ENCODE results near the gene CELSR3. TPM values are rescaled to one million over a fixed set of nuclear protein-coding genes. Genes with fewer than 3 reads are reported as not detected.

CELSR3 gene
- total RNA-seq, 4 donors from 2014 or later, result 0.33 to 1.3 (median 0.63) TPM

DNA sequence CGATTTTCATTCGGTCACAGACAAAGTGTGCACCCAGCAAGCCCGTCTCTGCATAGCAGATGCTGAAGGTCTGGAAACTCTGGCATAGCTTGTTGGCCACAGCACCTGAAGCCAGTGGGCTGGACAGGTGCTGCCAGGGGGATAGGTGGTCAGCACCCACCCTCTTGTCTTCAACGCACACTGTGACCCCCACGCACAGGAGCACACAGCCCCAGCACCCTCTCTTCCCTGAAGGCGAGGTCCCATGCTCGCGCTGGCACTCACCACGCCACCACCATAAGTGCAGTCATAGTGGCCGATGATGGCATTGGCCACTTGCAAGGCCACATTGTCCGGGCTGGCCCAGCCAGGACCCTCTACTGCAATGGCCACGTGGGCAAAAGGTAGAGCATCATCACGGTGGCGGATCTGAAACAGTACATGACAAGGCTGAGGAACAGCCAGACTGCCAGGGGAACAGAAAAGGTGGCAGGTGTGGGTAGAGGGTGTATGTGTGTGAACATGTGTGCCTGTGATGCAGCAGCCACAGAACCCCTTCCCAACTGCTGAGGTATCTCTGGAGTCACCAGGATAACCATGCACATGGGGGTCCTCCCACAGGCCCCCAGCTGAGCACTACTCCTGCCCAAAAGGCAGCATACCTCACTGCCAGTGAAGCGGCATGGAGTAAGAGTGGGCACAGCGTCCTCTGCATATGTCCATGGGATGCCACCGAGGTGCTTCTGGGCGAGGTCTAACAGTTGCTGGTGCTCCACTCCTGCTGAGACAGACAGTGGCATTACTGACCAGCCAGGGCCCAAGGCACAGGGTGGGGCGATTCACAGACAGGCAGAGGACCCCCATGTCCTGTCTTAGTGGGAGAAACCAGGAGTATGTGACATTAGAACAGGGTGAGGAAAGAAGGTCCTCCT lies 61.7 kb downstream of the CELSR3 start:
- Histone ChIP-seq H3K27me3 (no peaks in the 10 kb centered on the region), H3K4me1 (peaks cover 25 to 57% (median 31%) of the 10 kb centered on the region in 4 donors), H3K9me3 (no peaks in the 10 kb centered on the region), H3K4me3 (no peak overlapping the region), H3K27ac (replicated peaks in 1 of 4) (no peak overlapping the region), H3K36me3 (peaks cover 60 to 88% (median 84%) of the 10 kb centered on the region in 4 donors)
- intact Hi-C loops (cut with DNase I), result no loop called here
- TF ChIP-seq POLR2AphosphoS5 (IDR thresholded peaks at IDR 0.05) (no peak), EP300 (IDR thresholded peaks at IDR 0.05) (no peak), POLR2A (IDR thresholded peaks at IDR 0.05; ENCODE audit: low read depth) (no peak)
- TF ChIP-seq, protein P1, sequence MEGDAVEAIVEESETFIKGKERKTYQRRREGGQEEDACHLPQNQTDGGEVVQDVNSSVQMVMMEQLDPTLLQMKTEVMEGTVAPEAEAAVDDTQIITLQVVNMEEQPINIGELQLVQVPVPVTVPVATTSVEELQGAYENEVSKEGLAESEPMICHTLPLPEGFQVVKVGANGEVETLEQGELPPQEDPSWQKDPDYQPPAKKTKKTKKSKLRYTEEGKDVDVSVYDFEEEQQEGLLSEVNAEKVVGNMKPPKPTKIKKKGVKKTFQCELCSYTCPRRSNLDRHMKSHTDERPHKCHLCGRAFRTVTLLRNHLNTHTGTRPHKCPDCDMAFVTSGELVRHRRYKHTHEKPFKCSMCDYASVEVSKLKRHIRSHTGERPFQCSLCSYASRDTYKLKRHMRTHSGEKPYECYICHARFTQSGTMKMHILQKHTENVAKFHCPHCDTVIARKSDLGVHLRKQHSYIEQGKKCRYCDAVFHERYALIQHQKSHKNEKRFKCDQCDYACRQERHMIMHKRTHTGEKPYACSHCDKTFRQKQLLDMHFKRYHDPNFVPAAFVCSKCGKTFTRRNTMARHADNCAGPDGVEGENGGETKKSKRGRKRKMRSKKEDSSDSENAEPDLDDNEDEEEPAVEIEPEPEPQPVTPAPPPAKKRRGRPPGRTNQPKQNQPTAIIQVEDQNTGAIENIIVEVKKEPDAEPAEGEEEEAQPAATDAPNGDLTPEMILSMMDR (IDR thresholded peaks at IDR 0.05), result no peak
- DNase-seq (ENCODE audit: extremely low spot score), result no peak
- 94% methylated on average over 15 of the region's 19 CpGs for WGBS

DNA sequence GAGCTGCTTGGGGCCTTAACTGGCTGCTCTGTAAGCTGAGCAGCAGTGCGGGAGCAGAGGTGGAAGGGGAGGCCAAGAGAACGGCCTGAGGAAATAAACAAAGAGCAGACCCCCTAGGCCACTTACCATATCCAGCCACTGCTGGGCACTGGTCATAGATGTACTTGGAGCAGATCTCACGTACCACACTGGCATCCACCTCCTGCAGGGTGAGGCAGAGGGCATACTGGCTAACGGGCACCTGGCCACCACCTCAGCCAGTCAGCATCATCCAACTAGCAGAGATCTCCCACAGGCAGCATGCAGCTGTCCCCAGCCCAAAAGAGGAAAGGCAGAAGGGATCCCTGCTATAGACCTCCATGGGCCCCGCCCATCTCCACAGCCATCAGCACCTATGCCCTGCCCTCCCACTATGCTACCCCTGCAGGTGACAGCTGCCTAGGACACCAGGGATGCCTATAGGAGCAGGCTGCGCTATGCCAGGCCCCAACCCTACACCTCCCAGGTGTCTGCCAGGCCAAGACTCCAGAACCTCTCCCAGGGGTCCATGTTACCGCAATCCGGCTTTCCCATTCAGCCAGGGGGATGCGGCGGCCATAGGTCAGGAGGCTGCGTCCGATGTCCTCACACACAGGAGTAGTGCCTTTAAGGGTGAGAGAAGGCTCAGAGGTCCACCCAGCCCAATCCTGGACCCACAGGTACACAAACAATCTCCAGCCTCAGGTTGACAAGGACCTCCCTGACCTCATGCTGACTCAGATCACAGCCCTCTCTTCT lies 63.0 kb downstream of the CELSR3 start:
- no peaks in the 10 kb centered on the region for H3K9me3 ChIP-seq
- H3K27ac ChIP-seq (replicated peaks in 1 of 4), result peak overlapping the region; percentile 70 to 84 (median 78)
- TF ChIP-seq POLR2AphosphoS5 (IDR thresholded peaks at IDR 0.05) (no peak), EP300 (IDR thresholded peaks at IDR 0.05) (no peak), POLR2A (IDR thresholded peaks at IDR 0.05; ENCODE audit: low read depth) (no peak)
- TF ChIP-seq, protein P1 (IDR thresholded peaks at IDR 0.05), result no peak
- 96% methylated on average over 11 of the region's 12 CpGs for WGBS
- DNase-seq (ENCODE audit: extremely low spot score), result no peak
- no peak overlapping the region for H3K4me3 ChIP-seq
- peaks cover 56 to 75% (median 71%) of the 10 kb centered on the region in 4 donors for H3K36me3 ChIP-seq
- peaks cover 0 to 12% (median 0%) of the 10 kb centered on the region in 4 donors for H3K27me3 ChIP-seq
- peaks cover 34 to 67% (median 40%) of the 10 kb centered on the region in 4 donors for H3K4me1 ChIP-seq
- intact Hi-C loops (cut with DNase I), result no loop called here

DNA sequence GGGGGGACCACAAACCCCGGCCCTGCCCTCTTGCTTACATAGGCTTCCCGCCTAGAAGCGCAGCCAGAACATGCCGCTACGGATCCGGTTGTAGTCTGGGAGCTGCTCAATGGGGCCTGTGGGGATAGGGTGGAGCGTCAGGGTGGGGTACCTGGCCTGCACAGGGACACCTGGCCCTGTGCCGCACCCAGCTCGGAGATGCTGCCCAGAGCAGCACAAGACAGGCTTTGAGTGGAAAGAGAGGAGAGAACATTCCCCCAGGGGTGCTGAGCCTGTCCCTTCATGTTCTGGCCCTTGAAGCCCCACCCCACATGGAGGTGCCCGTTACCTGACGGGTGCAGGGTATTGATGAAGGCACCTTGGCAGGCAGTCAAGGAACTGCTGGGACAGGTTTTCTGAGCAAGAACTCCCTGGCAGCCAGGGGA lies 63.6 kb downstream of the CELSR3 start:
- intact Hi-C loops (cut with DNase I), result no loop called here
- no peak for DNase-seq (ENCODE audit: extremely low spot score)
- H3K27me3 ChIP-seq, result peaks cover 0 to 18% (median 0%) of the 10 kb centered on the region in 4 donors

DNA sequence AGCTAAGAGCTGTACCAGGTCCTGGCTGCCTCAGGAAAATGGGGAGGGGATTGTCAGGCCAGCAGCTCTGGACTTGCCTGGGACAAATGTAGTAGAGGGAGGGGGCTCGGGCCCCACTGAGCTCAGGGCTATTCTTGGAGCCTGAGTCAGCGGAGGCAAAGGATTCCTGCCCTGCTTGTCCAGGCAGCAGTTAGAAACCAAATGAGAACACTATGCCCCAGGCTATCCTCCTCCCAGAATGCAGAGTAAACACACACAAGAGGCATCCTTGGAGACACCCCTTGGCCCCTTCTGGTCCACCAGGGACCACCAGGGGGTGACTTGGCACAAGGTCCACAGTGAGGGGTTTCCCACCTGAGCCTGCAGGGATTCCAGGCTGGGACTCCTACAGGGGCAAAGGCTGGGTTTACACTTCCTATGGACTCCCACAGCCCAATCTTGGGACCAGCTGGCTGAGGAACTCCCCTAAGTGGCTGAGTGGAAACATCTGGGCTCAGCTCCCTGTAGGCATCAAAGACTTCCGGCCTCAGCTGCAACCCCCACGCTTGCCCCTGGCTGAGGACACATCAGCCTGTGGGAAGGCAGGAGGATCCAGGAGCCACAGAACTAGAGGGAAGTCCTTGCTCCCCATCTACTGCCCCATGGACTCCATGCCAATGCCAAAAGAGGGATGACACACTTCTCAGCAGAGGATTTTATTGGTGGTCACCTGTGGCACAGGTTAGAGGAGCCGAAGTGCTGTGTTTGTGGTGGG lies 64.2 kb downstream of the CELSR3 start:
- DNase-seq (ENCODE audit: extremely low spot score), result no peak
- WGBS, result 38% methylated on average over 3 of the region's 5 CpGs
- no peak overlapping the region for H3K4me3 ChIP-seq
- H3K27me3 ChIP-seq, result peaks cover 0 to 24% (median 0%) of the 10 kb centered on the region in 4 donors
- TF ChIP-seq POLR2A (IDR thresholded peaks at IDR 0.05; ENCODE audit: low read depth), result no peak
- TF ChIP-seq POLR2AphosphoS5 (IDR thresholded peaks at IDR 0.05), result peak; percentile 64 to 69
- TF ChIP-seq EP300 (IDR thresholded peaks at IDR 0.05), result no peak
- H3K27ac ChIP-seq (replicated peaks in 1 of 4), result peak overlapping the region; percentile 70 to 84 (median 78)
- H3K4me1 ChIP-seq, result peaks cover 40 to 72% (median 47%) of the 10 kb centered on the region in 4 donors
- peaks cover 44 to 63% (median 59%) of the 10 kb centered on the region in 4 donors for H3K36me3 ChIP-seq
- intact Hi-C loops (cut with DNase I), result no loop called here
- no peaks in the 10 kb centered on the region for H3K9me3 ChIP-seq

More for the DNA sequence above, 63.6 kb downstream of the CELSR3 start:
- TF ChIP-seq POLR2AphosphoS5 (IDR thresholded peaks at IDR 0.05) (no peak), POLR2A (IDR thresholded peaks at IDR 0.05; ENCODE audit: low read depth) (no peak), EP300 (IDR thresholded peaks at IDR 0.05) (no peak)
- TF ChIP-seq, protein P1 (IDR thresholded peaks at IDR 0.05), result no peak
- H3K36me3 ChIP-seq, result peaks cover 50 to 69% (median 65%) of the 10 kb centered on the region in 4 donors
- H3K9me3 ChIP-seq, result no peaks in the 10 kb centered on the region
- no peak overlapping the region for H3K4me3 ChIP-seq
- peaks cover 40 to 72% (median 45%) of the 10 kb centered on the region in 4 donors for H3K4me1 ChIP-seq
- peak overlapping the region; percentile 70 to 84 (median 78) for H3K27ac ChIP-seq (replicated peaks in 1 of 4)
- WGBS, result 76% methylated on average over 9 of the region's 11 CpGs
